GM21381 (cell line): ENCODE data around the gene BTBD19.
"Not testable (repeated sequence)": the region's sequence is repeated elsewhere in the genome, so short reads cannot be mapped to it uniquely, and the experiment has no call there.

Experiments used
- ATAC-seq: cut with Tn5 transposase; IDR thresholded peaks from one replicate; pipeline ENCODE4 v1.9.1; 2021; ENCODE audit warnings: mild to moderate bottlenecking, moderate library complexity; ENCODE audit not compliant: unreplicated experiment

BTBD19 gene

DNA sequence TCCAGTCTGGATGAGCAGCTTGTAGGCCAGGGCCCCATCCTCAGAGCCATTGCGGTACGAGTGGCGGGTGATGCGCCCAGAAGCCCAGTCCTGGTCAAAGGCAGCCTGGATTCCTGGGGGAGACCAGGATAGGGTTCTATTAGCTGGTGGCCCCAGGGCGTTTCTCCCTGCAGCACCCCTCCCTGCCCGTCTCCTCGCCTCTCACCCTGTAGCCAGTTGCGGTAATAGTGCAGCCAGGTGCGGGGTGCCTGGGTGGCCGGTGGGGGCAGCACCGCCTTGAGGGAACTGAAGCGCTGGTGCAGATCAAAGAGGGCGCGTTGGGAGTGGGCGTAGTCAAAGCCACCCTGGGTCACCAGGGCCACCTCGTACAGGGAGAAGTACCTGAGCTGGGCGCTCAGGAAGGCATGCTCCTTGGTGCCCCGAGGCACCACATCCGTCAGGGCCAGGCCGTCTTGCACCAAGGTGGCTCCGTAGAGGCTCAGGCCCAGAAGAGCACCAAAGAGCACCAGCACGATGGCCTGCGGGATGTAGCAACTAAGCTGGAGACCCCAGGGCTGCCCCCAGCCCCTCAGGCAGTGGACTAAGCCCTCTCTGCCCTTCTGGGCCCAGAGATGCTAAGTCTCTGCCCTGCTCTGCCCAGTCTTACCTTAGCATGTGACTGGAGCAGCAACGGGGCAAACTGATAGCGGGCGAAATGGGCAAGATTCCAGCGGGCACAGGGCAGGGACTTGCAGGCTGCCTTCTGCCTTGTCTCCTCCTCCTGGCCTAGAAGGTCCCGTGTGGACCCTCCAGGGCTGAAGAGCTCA is 19.1 kb downstream of the BTBD19 start:
- no peak for ATAC-seq

DNA sequence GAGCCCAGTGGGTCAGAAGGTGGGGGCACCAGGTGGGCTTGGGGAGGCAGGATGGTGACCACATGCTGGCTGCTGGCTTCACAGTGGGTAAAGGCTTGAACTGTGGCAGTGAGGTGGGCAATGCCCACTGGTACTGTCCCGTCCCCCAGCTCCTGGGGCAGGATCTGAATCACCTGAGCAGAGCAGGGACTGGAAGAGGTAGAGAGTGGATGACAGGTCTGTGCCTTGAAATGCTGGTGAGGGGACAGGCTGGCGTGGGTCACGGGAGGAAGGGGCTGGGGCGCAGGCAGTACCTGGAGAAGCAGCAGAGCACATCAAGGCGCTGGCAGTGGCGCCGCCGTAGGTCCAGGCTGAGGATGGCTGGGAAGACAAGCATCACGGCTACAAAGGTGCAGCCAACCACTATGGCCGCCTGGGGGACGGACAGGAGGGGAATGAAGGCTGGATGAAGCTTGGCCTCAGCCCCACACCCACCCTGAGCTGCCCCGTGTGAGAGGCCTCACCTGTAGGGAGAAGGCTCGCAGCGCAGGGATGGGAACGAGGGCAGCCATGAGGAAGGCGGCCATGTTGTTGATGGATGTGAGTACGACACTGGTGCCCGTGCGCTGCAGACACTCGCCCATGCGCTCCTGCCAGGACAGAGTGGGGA is 19.8 kb downstream of the BTBD19 start:
- ATAC-seq, result no peak

DNA sequence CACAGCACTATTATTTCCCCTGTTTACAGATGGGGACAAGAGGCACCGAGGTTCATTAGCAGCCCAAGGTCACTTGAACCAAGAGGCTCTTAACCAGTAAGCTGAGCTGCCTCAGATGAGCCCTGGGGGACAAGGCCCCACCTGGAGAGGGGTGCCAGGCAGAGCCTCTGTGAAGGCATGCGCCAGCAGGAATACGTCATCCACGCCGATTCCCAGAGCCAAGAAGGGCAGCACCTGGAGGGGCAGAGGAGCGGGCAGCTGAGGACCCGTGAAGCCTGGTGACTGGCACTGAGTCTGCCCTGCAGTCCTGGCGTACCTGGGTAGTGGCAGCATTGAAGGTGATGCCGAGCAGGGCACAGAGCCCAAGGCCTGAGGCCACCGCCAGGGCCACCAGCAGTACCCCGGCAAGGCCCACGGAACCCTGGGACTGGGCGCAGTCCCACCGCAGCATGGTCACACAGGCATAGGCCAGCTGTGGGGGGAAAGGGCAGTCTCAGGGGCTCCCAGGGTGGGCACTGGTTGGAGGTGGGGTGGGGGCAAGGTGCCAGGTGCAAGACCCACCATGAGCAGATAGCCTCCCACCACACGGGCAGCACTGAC is 20.6 kb downstream of the BTBD19 start:
- ATAC-seq, result no peak

DNA sequence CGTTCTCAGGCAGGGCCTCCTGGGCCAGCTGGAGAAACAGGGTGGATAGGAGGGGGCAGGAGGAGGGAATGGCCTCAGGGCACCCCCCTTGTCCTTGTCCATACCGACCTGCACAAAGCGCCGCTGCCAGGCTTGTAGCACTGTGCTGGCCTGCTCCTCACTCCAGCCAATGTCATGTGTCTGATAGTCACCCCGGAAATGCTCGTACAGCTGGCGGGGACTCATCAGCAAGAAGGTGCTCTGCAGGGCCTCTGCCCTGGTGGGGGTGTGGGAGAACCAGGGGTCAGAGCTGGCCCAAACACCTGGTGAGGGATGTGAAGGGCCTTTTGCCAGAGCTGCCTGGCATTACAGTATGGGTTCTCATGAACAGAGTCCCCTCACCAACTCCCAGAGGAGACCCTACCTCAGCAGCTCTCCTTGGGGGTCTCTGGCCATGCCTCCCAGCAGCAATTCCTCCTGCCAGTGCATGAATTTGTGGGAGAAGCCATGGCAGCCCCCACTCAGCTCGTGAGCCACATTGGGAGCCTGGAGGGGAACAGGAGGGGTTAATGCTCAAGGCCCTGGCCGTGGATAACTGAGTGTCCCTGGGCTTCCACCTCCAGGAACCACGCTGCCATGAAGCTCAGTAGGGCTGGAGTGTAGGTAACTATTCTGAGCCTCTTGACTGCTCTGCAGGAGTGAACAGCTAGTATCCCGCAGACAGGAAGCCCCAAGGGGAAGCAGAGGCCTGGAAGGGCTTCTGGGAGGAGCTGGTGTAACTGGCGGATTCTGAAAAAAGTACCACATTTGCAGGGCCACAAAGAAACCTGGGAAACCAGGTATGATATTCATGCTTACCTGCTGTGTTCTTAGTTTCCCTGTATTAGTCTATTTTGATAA is 21.4 kb downstream of the BTBD19 start:
- no peak for ATAC-seq

DNA sequence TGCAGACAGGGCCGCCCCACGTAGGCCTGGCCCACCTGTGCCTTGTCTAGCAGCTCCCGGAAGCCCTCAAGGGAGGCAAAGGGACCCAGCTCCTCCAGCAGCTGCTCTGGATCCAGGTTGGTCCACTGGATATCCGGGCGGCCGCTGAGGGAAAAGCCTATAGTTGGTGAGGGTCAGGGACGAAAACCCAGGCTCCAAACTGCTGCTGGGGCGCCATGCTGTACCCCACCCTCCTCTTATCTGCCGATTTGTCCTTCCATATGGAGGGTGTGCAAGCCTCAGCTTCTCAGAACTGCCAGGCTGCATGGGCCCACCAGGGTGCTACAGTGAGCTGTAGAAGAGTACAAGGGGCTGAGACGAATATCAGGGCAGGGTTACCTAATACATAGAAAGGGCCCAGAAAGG is 22.6 kb downstream of the BTBD19 start:
- ATAC-seq, result no peak

DNA sequence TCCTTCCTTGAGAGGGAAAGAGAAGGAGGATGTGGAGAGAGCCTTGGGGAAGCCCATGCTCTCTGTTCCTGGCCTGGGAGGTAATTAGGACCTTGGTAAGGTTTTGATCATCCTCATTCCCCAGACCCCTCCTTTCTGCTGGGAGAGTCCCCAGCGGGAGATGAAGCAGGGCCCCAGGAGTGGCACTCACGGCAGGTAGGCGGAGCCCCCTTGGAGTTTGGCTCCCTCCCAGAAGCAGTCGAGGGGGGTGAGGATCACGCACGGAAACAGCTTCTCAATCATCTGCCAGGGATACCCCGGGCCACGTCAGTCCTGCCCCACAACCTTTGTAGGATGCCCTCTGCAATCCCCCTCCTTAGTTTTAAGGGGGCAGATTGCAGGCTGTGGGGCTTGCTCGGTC is 23.2 kb downstream of the BTBD19 start:
- no peak for ATAC-seq

DNA sequence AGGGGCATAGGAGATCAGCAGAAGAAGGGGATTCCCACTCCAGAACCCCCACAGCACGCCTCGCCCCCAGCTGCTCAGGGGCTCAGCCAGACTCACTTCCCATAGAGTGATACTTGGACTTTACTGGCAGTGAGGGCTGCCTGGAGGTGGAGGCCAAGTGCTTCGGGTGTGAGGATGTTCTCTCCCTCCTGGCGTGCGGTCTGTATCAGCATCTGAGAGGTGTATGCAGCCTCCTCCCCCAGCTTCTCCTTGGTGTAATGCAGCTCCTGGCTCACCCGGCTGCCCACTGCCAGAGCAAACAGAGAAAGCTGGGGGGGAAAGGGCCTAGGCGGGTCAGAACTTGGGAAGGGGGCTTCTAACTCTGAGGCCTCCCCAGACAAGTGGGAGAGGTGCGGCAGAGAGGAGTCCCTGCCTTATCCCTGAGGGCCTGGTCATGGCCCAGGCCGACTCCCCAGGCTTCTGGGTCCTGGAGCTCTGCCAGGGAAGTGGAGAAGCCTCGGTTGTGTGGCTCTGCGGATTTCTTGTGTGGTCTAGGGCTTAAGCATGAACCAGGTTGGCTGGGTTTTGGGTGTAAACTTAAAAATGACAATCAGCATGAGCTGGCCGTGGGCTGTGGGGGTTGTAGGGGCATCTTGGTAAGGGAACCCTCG is 23.9 kb downstream of the BTBD19 start:
- ATAC-seq, result no peak

DNA sequence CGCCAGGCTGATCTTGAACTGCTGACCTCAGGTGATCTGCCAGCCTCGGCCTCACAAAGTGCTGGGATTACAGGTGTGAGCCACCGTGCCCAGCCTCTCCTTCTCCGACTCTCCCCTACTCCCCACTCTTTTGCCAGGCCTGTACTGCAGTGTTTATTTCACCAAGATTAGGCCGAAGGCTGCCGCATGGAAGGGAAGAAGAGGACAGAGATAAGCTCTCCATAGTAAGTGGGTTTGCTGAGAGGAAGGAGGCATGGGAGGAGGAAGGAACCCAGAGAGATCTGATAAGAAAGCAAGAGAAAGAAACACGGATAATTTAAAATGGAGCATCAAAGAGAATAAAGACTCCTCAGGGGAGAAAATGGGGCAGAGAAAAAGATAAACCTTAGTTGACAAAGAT is 26.0 kb downstream of the BTBD19 start:
- ATAC-seq, result no peak

DNA sequence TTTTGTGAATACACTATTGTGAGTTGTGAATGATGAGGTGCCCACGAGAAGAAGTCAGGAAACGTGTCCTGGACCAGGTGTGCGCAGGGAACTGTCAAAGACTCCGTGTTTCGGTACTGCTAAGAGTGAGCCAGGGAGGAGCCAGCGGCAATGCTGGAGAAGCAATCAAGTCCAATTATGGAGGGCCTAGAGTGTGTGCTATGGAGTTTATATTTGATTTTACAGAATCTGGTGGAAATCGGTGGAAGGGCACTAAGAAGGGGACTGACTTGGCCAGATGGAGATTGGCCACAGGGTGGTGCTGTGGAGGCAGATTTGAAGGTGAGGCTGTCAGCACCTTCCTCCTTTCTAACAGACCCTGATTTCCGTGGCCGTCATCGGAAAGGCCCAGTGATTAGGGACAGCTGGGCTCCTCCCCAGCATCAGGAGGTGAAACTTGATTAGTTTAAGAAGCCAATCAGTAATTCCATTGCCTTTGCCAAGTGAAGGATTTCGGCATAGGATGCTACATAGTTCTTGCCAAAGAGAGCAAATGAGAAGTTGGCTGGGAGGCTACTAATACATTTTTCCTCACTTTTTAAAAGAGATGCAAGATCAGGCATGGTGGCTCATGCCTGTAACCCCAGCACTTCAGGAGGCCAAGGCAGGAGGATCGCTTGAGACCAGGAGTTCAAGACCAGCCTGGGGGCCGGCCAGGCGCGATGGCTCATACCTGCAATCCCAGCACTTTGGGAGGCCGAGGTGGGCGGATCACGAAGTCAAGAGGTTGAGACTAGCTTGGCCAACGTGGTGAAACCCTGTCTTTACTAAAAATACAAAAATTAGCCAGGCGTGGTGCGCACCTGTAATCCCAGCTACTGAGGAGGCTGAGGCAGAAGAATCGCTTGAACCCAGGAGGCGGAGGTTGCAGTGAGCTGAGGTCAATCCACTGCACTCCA is 27.7 kb downstream of the BTBD19 start:
- peak; percentile 77 for ATAC-seq

DNA sequence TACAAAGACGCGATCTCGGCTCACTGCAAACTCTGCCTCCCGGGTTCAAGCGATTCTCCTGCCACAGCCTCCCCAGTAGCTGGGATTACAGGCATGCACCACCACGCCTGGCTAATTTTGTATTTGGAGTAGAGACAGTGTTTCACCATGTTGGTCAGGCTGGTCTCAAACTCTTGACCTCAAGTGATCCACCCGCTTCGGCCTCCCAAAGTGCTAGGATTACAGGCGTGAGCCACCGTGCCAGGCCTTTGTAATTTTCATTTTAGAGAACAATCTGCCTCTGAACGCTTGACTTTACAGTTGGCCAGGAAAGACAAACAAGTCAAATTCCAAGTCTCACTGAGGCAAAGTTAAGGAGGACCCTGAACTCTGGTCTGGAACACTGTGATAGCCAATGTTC is 30.0 kb downstream of the BTBD19 start:
- not testable (repeated sequence) for ATAC-seq

DNA sequence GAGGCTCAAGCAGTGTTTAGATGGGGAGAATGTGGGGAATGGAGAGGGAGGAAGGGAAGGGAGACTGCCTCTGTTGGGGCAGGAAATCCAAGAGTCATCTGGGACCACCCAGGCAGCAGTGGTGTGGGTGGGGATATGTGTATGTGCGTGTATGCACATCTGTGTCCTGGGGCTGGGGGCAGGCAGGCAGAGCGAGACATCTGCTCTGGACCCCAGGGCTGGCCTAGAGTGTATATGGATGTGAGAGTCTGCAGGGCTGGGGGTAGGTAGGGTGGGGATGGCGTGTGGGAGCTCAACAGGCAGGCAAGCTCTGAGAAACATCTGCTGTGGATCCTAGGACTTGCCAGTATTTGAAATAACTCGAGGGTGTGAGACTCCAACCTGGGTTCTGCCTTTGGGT is 31.3 kb downstream of the BTBD19 start:
- ATAC-seq, result no peak

DNA sequence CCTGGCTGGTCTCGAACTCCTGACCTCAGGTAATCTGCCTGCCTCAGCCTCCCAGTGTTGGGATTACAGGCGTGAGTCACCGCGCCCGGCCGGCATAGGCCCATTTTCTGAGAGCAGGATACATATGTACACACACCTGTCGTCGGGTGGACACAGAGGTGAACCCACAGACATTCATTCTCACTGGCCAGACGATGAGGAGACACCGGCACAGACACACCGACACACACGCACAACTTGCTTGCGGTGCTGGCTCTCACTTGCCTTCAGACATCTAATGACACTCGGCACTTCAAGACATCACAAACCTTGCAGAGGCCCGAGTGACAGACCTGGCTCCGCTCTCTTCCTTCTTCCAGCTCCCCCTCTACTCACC is 34.2 kb downstream of the BTBD19 start:
- ATAC-seq, result no peak

DNA sequence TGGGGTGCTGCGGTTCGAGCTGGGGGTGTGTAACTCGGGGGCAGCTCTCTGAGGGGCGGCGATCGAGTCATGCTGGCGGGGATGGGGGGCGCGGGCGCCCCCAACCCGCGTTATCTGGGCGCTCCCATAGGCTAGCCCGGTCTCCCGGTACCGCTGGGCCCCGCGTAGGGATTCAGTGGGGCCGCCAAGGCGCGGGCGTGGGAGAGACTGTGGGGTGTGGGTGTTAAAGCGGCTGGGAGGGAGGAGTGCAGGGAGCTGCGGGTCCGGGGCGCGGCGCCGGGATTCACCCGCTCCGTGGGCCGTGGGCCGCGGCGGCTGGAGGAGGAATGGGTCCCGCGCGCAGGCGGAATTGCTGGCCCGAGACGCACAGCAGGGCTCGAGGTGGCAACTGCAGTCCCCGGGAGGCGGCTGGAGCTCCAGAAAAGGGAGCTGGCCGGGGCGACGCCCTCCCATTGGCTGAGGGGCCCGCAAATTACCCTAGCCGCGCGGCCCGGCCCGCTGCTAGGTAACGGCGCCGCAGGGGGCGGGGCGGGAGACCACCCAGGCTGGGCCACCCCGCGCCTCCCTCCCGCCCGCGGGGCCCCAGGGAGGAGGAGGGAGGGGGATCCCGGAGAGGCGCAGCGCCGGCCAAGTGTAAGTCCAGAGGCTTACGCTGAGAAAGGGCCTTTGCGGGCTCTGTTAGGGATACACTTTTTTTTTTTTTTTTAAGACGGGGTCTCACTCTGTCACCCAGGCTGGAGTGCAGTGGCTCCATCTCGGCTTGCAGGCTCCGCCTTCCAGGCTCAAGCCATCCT is 34.7 kb downstream of the BTBD19 start, which contains the start of gene PTCH2:
Gene PTCH2, minus strand, starts transcription at position 392 of the 794 bp plus-strand sequence. Its CDS starts 321 bp downstream, at position 71.
- no peak for ATAC-seq

DNA sequence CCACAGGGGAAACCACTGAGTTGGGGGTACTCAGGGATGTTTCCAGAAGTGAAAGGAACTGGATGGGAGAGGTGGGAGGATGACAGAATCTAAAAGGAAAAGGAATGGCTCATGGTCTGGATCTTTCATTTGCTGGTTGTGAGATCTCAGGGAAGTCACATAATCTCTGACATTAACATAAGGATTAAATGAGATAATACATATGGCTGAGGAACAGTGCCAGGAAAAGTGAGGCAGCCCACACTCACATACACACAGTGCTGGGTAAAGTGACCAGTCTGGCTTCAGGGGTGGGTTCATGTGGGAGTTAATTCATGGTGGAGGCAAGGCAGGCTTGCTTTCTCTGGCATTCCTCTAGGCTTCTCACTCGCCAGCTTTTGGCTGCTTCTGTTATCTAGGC is 38.7 kb downstream of the BTBD19 start:
- ATAC-seq, result no peak

DNA sequence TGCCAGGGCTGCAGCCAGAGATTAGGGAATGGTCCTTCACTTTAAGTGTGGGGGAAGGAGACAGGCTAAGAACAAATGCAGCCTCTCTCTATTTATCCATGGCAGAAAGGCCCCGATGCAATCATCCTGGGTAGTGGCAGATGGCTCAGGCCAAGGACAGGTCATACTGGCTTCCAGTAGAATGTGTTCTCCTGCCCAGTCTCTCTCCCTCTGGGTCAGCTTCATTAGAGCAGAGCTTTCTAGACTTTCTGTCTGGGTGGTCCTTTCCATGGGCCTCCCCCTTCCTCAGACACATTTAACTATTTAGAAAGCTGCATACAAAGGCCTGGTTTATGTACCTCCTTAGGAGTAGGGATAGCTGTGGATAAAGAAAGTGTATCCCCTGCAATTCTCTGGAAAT is 39.5 kb downstream of the BTBD19 start:
- ATAC-seq, result no peak

DNA sequence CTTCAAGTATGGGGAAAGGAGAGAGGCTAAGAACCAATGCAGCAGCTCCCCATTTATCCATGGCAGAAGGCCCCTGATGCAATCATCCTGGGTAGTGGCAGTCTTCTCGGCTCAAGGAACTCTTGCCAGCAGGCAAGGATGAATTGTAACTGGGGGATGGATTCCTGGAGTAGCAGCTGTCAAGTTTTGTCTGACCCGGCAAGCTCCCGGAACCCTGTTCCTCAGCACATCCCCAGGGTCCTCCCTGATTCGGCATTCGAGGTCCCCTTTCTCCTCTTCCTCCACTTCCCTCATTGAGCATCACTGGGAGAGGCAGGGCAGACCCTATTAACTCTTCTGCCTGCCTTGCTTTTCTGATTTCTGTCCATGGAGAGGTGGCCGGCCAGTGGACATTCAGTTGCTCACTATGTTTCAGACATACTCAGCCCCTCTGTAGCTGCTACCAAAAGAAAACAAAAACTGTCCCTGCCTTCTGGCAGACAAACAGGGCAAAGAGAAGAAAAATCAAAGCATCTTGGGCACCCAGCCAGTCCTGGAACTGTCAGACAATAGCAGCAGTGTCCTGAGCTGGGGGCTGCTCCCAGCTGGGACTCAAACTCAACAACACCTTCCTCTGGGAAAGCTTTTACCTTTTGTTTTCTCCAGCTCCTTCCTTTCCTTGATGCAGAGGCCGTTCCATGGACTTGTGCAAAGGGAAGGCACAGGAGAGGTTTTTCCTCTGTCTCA is 40.3 kb downstream of the BTBD19 start:
- no peak for ATAC-seq

DNA sequence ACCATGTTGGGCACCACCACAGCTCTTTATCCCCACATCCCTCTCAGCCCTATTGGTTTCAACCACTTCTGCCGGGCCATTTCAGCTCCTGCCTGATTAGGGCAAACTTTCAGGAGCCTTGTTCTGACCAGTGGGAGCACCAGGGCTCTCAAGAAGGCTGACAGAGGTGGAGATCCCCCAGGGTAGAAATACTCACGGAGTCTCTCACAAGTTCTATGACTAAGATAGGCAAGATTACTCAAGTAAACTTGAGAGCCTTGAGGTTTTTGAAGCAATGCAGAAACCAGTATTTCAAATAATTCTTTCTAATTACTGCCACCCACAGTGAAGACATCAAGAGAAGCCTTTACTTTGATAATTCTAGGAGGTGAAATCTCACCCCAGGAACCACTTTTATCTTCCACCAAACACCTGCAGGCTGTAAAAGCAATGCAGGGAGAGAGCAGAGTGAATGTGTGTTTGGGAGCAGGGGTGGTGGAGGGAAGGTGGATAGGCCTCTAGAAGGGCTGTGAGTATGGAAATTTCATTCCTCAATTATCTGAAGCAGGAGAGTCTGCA is 41.3 kb downstream of the BTBD19 start:
- no peak for ATAC-seq

DNA sequence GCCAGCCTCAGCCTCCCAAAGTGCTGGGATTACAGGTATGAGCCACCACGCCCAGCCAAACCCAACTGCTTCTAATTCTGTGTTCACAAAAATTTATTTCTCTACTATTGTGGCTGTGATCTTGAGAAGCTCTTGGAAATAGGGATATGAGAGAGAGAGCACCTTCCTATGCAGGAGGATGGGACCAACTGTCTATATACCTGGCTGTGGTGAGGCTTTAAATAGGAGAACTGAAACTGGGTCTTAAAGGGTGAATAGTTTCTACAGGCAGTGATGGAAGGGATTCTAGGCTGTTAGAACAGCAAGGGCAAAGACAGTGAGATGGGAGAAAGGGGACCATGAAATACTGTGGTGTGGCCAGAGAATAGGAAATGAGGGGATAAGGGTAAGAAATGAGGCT is 43.0 kb downstream of the BTBD19 start:
- no peak for ATAC-seq
